Cardiac muscle cell (in vitro differentiated cells and primary cell): ENCODE data around the gene SOCS7. TPM values are rescaled to one million over a fixed set of nuclear protein-coding genes. Genes with fewer than 3 reads are reported as not detected.

Source experiments
- DNase-seq, 2 donors: peaks; one replicate each; pipeline versions ENCODE4 v3.0.0 to v3.0.0-alpha.2; 2010 to 2017; ENCODE audit warnings: low read depth in 1 of 2, low spot score in 1 of 2
- H3K27ac ChIP-seq: fragments of 200-600 bp; sonication (generic); 2 replicates; pipeline ENCODE4 v1.5.1; 2016
- H3K27me3 ChIP-seq: fragments of 200-600 bp; sonication (generic); 2 replicates; pipeline ENCODE4 v1.6.0; 2016; ENCODE audit warnings: control low read depth
- H3K36me3 ChIP-seq: fragments of 200-600 bp; sonication (generic); 2 replicates; pipeline ENCODE4 v1.5.1; 2016; ENCODE audit warnings: control low read depth
- H3K4me1 ChIP-seq: fragments of 200-600 bp; sonication (generic); 2 replicates; pipeline ENCODE4 v1.8.1; 2017; ENCODE audit warnings: low read depth, mild to moderate bottlenecking, mixed run types
- H3K4me3 ChIP-seq: fragments of 200-600 bp; sonication (generic); 2 replicates; pipeline ENCODE4 v1.5.1; 2016; ENCODE audit warnings: mild to moderate bottlenecking
- H3K9me3 ChIP-seq: fragments of 200-600 bp; sonication (generic); 2 replicates; pipeline ENCODE4 v1.5.1; 2017; ENCODE audit warnings: low read depth, mild to moderate bottlenecking, control low read depth
- CTCF ChIP-seq: IDR thresholded peaks from 2 replicates; pipeline ENCODE4 v1.5.1; 2012; ENCODE audit warnings: low read depth, mild to moderate bottlenecking, low read length
- polyA plus RNA-seq: library from polyadenylated mRNA; unstranded; fragments of >200 nt; fragmentation: Nextera tagmentation; extraction: Ambion mirVana; gene quantifications from 2 replicates; pipeline ENCODE4 v1.2.1, GENCODE V29; 2016
- total RNA-seq: library from RNA; depleted of rRNA; stranded (reverse); fragments of >200 nt; gene quantifications from 2 replicates; pipeline ENCODE4 v1.2.3, GENCODE V29; 2016

The SOCS7 gene
- total and polyA plus RNA-seq, 2 experiments from 2014 or later, result 2.8 to 18.7 TPM

GRCh38 chr17:38429476-38430100 lies 77.9 kb downstream of the SOCS7 start:
- Histone ChIP-seq H3K4me3 (no peak overlapping the region), H3K4me1 (peaks cover 11% of the 10 kb centered on the region), H3K27me3 (no peaks in the 10 kb centered on the region), H3K36me3 (no peaks in the 10 kb centered on the region), H3K27ac (peak overlapping the region; percentile 34), H3K9me3 (no peaks in the 10 kb centered on the region)
- no peak for TF ChIP-seq CTCF
- DNase-seq, result no peak

- Histone ChIP-seq H3K36me3 (no peaks in the 10 kb centered on the region), H3K27me3 (no peaks in the 10 kb centered on the region), H3K9me3 (no peaks in the 10 kb centered on the region), H3K27ac (no peak overlapping the region), H3K4me1 (peaks cover 11% of the 10 kb centered on the region), H3K4me3 (no peak overlapping the region)
- no peak for TF ChIP-seq CTCF
- peak in 1 of 2 donors; percentile 78 for DNase-seq
Measured at GRCh38 chr17:38430316-38430715, 78.7 kb downstream of the SOCS7 start.

GRCh38 chr17:38430822-38431221 lies 79.2 kb downstream of the SOCS7 start:
- Histone ChIP-seq H3K27me3 (no peaks in the 10 kb centered on the region), H3K4me3 (no peak overlapping the region), H3K27ac (no peak overlapping the region), H3K9me3 (no peaks in the 10 kb centered on the region), H3K36me3 (no peaks in the 10 kb centered on the region), H3K4me1 (peaks cover 11% of the 10 kb centered on the region)
- TF ChIP-seq CTCF, result no peak
- no peak for DNase-seq

- Histone ChIP-seq H3K36me3 (no peaks in the 10 kb centered on the region), H3K27ac (no peak overlapping the region), H3K9me3 (no peaks in the 10 kb centered on the region), H3K4me3 (no peak overlapping the region), H3K4me1 (peaks cover 11% of the 10 kb centered on the region), H3K27me3 (no peaks in the 10 kb centered on the region)
- no peak for TF ChIP-seq CTCF
- DNase-seq, result no peak
Measured at GRCh38 chr17:38431346-38432145, 79.9 kb downstream of the SOCS7 start.

GRCh38 chr17:38434178-38434665 lies 82.6 kb downstream of the SOCS7 start:
- Histone ChIP-seq H3K27ac (no peak overlapping the region), H3K36me3 (no peaks in the 10 kb centered on the region), H3K4me1 (no peaks in the 10 kb centered on the region), H3K27me3 (no peaks in the 10 kb centered on the region), H3K9me3 (no peaks in the 10 kb centered on the region), H3K4me3 (no peak overlapping the region)
- no peak for DNase-seq
- TF ChIP-seq CTCF, result no peak
